Liver (tissue), 3 donors: ENCODE measurements around the gene RAPGEF6.

Experiments used
- EGR1 ChIP-seq, 2 donors: IDR thresholded peaks; 2 replicates each; pipeline ENCODE4 v1.6.1; 2016 to 2018; ENCODE audit warnings: antibody characterized with exemption in 2 of 2, low read depth in 2 of 2
- FOXA2 ChIP-seq: IDR thresholded peaks from 2 replicates; pipeline ENCODE4 v1.6.1; 2016; ENCODE audit warnings: antibody characterized with exemption
- SP1 ChIP-seq: IDR thresholded peaks from 2 replicates; pipeline ENCODE4 v1.6.1; 2018; ENCODE audit warnings: antibody characterized with exemption, mild to moderate bottlenecking
- TAF1 ChIP-seq: conservative IDR thresholded peaks from 2 replicates; pipeline ENCODE4 v1.6.1; 2016; ENCODE audit warnings: antibody characterized with exemption, mild to moderate bottlenecking
- TF ChIP-seq, protein P1 (sequence below): fragments of 150-350 bp; IDR thresholded peaks from 2 replicates; pipeline ENCODE4 v1.5.1; 2017; ENCODE audit warnings: improper control_type of control experiment, low read depth, low read length; ENCODE audit not compliant: missing input control
- donor health status: healthy.
- donor health status: healthy.

DNA sequence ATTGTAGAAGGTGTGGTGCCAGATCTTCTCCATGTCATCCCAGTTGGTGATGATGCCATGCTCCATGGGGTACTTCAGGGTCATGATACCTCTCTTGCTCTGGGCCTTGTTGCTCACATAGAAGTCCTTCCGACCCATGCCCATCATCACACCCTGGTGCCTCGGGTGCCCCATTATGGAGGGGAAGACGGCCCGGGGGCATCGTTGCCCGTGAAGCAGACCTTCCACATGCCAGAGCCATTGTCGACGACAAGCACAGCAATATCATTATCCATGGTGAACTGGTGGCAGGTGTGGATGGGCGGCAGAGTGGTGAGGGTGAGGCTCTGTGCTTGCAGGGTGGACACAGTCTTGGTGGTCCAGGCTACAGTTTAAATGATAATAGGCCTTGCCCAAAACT, 24.8 kb upstream of the RAPGEF6 start:
- no peak for TF ChIP-seq EGR1 (IDR thresholded peaks at IDR 0.05; ENCODE audit: low read depth in 2 of 2)
- TF ChIP-seq SP1 = no peak
- TF ChIP-seq, protein P1, sequence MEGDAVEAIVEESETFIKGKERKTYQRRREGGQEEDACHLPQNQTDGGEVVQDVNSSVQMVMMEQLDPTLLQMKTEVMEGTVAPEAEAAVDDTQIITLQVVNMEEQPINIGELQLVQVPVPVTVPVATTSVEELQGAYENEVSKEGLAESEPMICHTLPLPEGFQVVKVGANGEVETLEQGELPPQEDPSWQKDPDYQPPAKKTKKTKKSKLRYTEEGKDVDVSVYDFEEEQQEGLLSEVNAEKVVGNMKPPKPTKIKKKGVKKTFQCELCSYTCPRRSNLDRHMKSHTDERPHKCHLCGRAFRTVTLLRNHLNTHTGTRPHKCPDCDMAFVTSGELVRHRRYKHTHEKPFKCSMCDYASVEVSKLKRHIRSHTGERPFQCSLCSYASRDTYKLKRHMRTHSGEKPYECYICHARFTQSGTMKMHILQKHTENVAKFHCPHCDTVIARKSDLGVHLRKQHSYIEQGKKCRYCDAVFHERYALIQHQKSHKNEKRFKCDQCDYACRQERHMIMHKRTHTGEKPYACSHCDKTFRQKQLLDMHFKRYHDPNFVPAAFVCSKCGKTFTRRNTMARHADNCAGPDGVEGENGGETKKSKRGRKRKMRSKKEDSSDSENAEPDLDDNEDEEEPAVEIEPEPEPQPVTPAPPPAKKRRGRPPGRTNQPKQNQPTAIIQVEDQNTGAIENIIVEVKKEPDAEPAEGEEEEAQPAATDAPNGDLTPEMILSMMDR = no peak
- TF ChIP-seq FOXA2 = no peak
- TF ChIP-seq TAF1 = no peak
